Loucy (cell line): ENCODE results near the gene FLT4.

ENCODE experiments used
- EZH2phosphoT487 ChIP-seq: fragments of 200-600 bp; IDR thresholded peaks from 2 replicates; pipeline ENCODE4 v1.6.1; 2018; ENCODE audit warnings: antibody characterized with exemption, mild to moderate bottlenecking, moderate library complexity, borderline replicate concordance
- TF ChIP-seq, protein P1 (sequence below): fragments of 200-600 bp; sonication (generic); conservative IDR thresholded peaks from 2 replicates; pipeline ENCODE4 v1.5.1; 2014; ENCODE audit warnings: mild to moderate bottlenecking, antibody characterized with exemption, low read length

GRCh38 chr5:180684623-180685161, 35.3 kb upstream of the FLT4 start:
- TF ChIP-seq, protein P1, sequence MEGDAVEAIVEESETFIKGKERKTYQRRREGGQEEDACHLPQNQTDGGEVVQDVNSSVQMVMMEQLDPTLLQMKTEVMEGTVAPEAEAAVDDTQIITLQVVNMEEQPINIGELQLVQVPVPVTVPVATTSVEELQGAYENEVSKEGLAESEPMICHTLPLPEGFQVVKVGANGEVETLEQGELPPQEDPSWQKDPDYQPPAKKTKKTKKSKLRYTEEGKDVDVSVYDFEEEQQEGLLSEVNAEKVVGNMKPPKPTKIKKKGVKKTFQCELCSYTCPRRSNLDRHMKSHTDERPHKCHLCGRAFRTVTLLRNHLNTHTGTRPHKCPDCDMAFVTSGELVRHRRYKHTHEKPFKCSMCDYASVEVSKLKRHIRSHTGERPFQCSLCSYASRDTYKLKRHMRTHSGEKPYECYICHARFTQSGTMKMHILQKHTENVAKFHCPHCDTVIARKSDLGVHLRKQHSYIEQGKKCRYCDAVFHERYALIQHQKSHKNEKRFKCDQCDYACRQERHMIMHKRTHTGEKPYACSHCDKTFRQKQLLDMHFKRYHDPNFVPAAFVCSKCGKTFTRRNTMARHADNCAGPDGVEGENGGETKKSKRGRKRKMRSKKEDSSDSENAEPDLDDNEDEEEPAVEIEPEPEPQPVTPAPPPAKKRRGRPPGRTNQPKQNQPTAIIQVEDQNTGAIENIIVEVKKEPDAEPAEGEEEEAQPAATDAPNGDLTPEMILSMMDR, result no peak
- TF ChIP-seq EZH2phosphoT487, result no peak
